Transverse colon (tissue), 3 donors: ENCODE results near the gene LAMC2.

Experiments
- CTCF ChIP-seq, 5 experiments: fragments of 200-600 bp in 3 of 5; fragments of 450-650 bp in 2 of 5; sonication (generic) in 3 of 5; IDR thresholded peaks; 1 replicate in 2 of 5; 2 replicates in 3 of 5; pipeline ENCODE4 v1.5.1; 2016 to 2017; ENCODE audit warnings: antibody characterized with exemption in 5 of 5, inconsistent platforms in 3 of 5, mild to moderate bottlenecking in 2 of 5, moderate library complexity in 1 of 5
- EP300 ChIP-seq: sonication (generic); formaldehyde crosslinking; IDR thresholded peaks from one replicate; pipeline ENCODE4 v1.6.1; 2017; ENCODE audit warnings: antibody characterized with exemption, low read depth
- POLR2A ChIP-seq: fragments of 450-650 bp; IDR thresholded peaks from one replicate; pipeline ENCODE4 v1.6.1; 2016; ENCODE audit warnings: antibody characterized with exemption, mild to moderate bottlenecking, moderate library complexity

- no peak for TF ChIP-seq EP300
- no peak for TF ChIP-seq POLR2A
- TF ChIP-seq CTCF (IDR thresholded peaks at IDR 0.05) = no peak
Observed at GRCh38 chr1:183206538-183207122, 20.6 kb downstream of the LAMC2 start.
